Upper lobe of right lung (tissue), 1 donor: ENCODE measurements around the gene GRID1. TPM values are rescaled to one million over a fixed set of nuclear protein-coding genes. Genes with fewer than 3 reads are reported as not detected.
A peak's percentile ranks its signal among the peaks of the same experiment; 100 is the strongest.

Experiments used
- ATAC-seq: fragments of 200-7000 bp; cut with Tn5 transposase; one replicate; pipeline ENCODE4 v1.9.1; 2020; ENCODE audit warnings: mild to moderate bottlenecking, moderate library complexity
- DNase-seq: peaks from one replicate; pipeline ENCODE4 v3.0.0-alpha.2; 2020
- H3K27ac ChIP-seq: fragments of 200-600 bp; one replicate; pipeline ENCODE4 v1.8.0; 2022
- H3K27me3 ChIP-seq: fragments of 200-600 bp; one replicate; pipeline ENCODE4 v1.8.0; 2022; ENCODE audit warnings: mild to moderate bottlenecking
- H3K36me3 ChIP-seq: fragments of 200-600 bp; one replicate; pipeline ENCODE4 v1.8.0; 2022
- H3K4me1 ChIP-seq: fragments of 200-600 bp; one replicate; pipeline ENCODE4 v1.8.0; 2022
- H3K4me3 ChIP-seq: fragments of 200-600 bp; one replicate; pipeline ENCODE4 v1.8.0; 2022; ENCODE audit warnings: mild to moderate bottlenecking
- H3K9me3 ChIP-seq: fragments of 200-600 bp; one replicate; pipeline ENCODE4 v1.8.0; 2022
- CTCF ChIP-seq: fragments of 200-600 bp; IDR thresholded peaks from one replicate; pipeline ENCODE4 v1.8.0; 2022; ENCODE audit warnings: antibody characterized with exemption
- intact Hi-C: fragments of 100-400 bp; cut with DNase I; formaldehyde crosslinking; loops from one replicate; pipeline ENCODE4 v1.11.0; 2022
- total RNA-seq: library from RNA; stranded (reverse); fragmentation: NEBNext Ultra II Directional; extraction: Animal tissue kit (Norgen Biotek cat#: 25700); gene quantifications from one replicate; pipeline ENCODE4 v1.2.1, GENCODE V29; 2021
- donor health status: DM: no; HTN: yes; CAD: no; lungs with severe emphysema.

GRID1 gene
- total RNA-seq, 1 donor from 2014 or later: 3.0 TPM

- TF ChIP-seq CTCF: no peak
- no peaks in the 10 kb centered on the region for H3K36me3 ChIP-seq
- no peaks in the 10 kb centered on the region for H3K9me3 ChIP-seq
- no peaks in the 10 kb centered on the region for H3K4me1 ChIP-seq
- DNase-seq (no peak), ATAC-seq (no peak)
- intact Hi-C loops: no loop called here
- H3K27me3 ChIP-seq: no peaks in the 10 kb centered on the region
- H3K4me3 ChIP-seq: no peak overlapping the region
- H3K27ac ChIP-seq: no peak overlapping the region
Measured at GRCh38 chr10:86149257-86149656, 217.3 kb downstream of the GRID1 start.

GRCh38 chr10:86148117-86148516 is 218.5 kb downstream of the GRID1 start:
- no peak for TF ChIP-seq CTCF
- H3K27me3 ChIP-seq: no peaks in the 10 kb centered on the region
- intact Hi-C loops: no loop called here
- DNase-seq (no peak), ATAC-seq (no peak)
- H3K4me1 ChIP-seq: no peaks in the 10 kb centered on the region
- H3K4me3 ChIP-seq: no peak overlapping the region
- no peaks in the 10 kb centered on the region for H3K9me3 ChIP-seq
- no peaks in the 10 kb centered on the region for H3K36me3 ChIP-seq
- H3K27ac ChIP-seq: no peak overlapping the region

GRCh38 chr10:86144301-86144700 is 222.3 kb downstream of the GRID1 start:
- H3K27ac ChIP-seq: no peak overlapping the region
- DNase-seq: no peak
- ATAC-seq: no peak

GRCh38 chr10:86141896-86142295 is 224.7 kb downstream of the GRID1 start:
- ATAC-seq: no peak
- TF ChIP-seq CTCF: no peak

More at GRCh38 chr10:86144301-86144700, 222.3 kb downstream of the GRID1 start:
- Histone ChIP-seq H3K9me3 (no peaks in the 10 kb centered on the region), H3K4me1 (no peaks in the 10 kb centered on the region), H3K27me3 (no peaks in the 10 kb centered on the region), H3K36me3 (no peaks in the 10 kb centered on the region), H3K4me3 (no peak overlapping the region)
- intact Hi-C loops: no loop called here
- TF ChIP-seq CTCF: no peak

GRCh38 chr10:86139066-86139657 is 227.4 kb downstream of the GRID1 start:
- Histone ChIP-seq H3K9me3 (no peaks in the 10 kb centered on the region), H3K36me3 (no peaks in the 10 kb centered on the region), H3K27ac (no peak overlapping the region), H3K4me1 (no peaks in the 10 kb centered on the region), H3K4me3 (no peak overlapping the region), H3K27me3 (no peaks in the 10 kb centered on the region)
- intact Hi-C loops: no loop called here
- ATAC-seq: no peak
- DNase-seq: no peak
- TF ChIP-seq CTCF: peak; percentile 27

More at GRCh38 chr10:86141896-86142295, 224.7 kb downstream of the GRID1 start:
- Histone ChIP-seq H3K9me3 (no peaks in the 10 kb centered on the region), H3K27ac (no peak overlapping the region), H3K4me1 (no peaks in the 10 kb centered on the region), H3K4me3 (no peak overlapping the region), H3K27me3 (no peaks in the 10 kb centered on the region), H3K36me3 (no peaks in the 10 kb centered on the region)
- intact Hi-C loops: no loop called here
- DNase-seq: no peak
